Mesothelial cell of epicardium (in vitro differentiated cells): ENCODE data around the gene SNTG2. TPM values are rescaled to one million over a fixed set of nuclear protein-coding genes. Genes with fewer than 3 reads are reported as not detected.

Source experiments
- DNase-seq, 2 experiments: peaks; one replicate each; pipeline ENCODE4 v3.0.0; 2021; ENCODE audit warnings: low spot score in 2 of 2; ENCODE audit not compliant: unreplicated experiment in 2 of 2
- H3K27ac Mint-ChIP-seq: 2 replicates; pipeline ENCODE4 v1.8.0; 2021; ENCODE audit warnings: mixed read lengths
- H3K27me3 Mint-ChIP-seq: 2 replicates; pipeline ENCODE4 v1.8.0; 2021; ENCODE audit warnings: low read depth, mixed read lengths
- H3K36me3 Mint-ChIP-seq: 2 replicates; pipeline ENCODE4 v1.8.0; 2021; ENCODE audit warnings: mixed read lengths
- H3K4me1 Mint-ChIP-seq: 2 replicates; pipeline ENCODE4 v1.8.0; 2021; ENCODE audit warnings: mixed read lengths
- H3K4me3 Mint-ChIP-seq: 2 replicates; pipeline ENCODE4 v1.8.0; 2021; ENCODE audit warnings: mild to moderate bottlenecking, moderate library complexity, mixed read lengths
- H3K9me3 Mint-ChIP-seq: 2 replicates; pipeline ENCODE4 v1.8.0; 2021; ENCODE audit warnings: mixed read lengths
- total RNA-seq: library from RNA; stranded (reverse); gene quantifications from 3 replicates; pipeline ENCODE4 v1.2.1, GENCODE V29; 2021
- TF ChIP-seq, protein P1 (sequence below): fragments of 200-600 bp; sonication (generic); IDR thresholded peaks from one replicate; pipeline ENCODE4 v1.5.0; 2021; ENCODE audit warnings: antibody characterized with exemption; ENCODE audit not compliant: unreplicated experiment

Gene SNTG2
- total RNA-seq, 1 donor from 2014 or later = not detected

DNA sequence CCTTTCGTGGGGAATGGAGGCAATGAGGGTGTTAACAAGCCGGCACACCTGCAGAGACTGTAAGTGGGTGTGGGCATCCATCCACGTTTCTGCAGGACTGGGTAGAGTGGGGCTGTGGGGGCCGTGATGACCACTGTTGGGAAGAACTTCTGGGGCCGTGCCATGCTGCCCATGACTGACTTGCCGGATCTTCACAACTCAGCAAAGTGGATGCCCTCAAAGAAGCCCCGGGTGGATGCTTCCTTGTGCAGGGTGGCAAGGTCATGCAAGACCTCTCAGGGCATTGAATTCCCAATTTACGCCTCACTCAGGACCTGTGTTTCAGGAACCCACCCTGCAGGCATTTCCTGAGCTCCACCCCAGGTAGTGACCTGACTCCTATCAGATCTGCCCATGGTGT is 319.2 kb downstream of the SNTG2 start:
- Mint-ChIP-seq H3K27me3 (peaks cover 33% of the 10 kb centered on the region), H3K27ac (no peak overlapping the region), H3K36me3 (no peaks in the 10 kb centered on the region), H3K4me1 (no peaks in the 10 kb centered on the region), H3K9me3 (peaks cover 10% of the 10 kb centered on the region), H3K4me3 (no peak overlapping the region)
- TF ChIP-seq, protein P1, sequence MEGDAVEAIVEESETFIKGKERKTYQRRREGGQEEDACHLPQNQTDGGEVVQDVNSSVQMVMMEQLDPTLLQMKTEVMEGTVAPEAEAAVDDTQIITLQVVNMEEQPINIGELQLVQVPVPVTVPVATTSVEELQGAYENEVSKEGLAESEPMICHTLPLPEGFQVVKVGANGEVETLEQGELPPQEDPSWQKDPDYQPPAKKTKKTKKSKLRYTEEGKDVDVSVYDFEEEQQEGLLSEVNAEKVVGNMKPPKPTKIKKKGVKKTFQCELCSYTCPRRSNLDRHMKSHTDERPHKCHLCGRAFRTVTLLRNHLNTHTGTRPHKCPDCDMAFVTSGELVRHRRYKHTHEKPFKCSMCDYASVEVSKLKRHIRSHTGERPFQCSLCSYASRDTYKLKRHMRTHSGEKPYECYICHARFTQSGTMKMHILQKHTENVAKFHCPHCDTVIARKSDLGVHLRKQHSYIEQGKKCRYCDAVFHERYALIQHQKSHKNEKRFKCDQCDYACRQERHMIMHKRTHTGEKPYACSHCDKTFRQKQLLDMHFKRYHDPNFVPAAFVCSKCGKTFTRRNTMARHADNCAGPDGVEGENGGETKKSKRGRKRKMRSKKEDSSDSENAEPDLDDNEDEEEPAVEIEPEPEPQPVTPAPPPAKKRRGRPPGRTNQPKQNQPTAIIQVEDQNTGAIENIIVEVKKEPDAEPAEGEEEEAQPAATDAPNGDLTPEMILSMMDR = no peak
- no peak for DNase-seq

DNA sequence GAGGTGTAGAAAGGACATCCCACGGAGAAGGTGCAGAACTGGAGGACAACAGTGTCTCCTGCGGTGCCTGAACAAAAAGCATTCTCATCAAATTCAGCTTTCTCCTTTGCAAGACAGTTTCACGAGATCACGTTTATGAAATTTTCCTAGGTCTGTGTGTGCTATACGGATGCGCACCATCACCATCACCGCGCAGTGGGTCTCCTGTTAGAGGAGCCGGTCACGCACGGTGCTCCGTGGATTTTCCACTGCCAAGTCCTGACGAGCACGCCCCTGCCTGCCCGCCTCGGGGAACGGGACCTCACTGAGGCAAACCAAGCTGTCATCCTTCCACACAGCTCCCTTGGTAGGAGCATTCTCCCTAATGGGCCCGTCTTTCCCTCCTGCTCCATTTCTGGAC is 322.2 kb downstream of the SNTG2 start:
- H3K9me3 Mint-ChIP-seq = peaks cover 33% of the 10 kb centered on the region
- no peaks in the 10 kb centered on the region for H3K36me3 Mint-ChIP-seq
- no peaks in the 10 kb centered on the region for H3K4me1 Mint-ChIP-seq
- no peak overlapping the region for H3K4me3 Mint-ChIP-seq
- no peak for DNase-seq
- peaks cover 14% of the 10 kb centered on the region for H3K27me3 Mint-ChIP-seq
- H3K27ac Mint-ChIP-seq = no peak overlapping the region
- TF ChIP-seq, protein P1 = no peak

DNA sequence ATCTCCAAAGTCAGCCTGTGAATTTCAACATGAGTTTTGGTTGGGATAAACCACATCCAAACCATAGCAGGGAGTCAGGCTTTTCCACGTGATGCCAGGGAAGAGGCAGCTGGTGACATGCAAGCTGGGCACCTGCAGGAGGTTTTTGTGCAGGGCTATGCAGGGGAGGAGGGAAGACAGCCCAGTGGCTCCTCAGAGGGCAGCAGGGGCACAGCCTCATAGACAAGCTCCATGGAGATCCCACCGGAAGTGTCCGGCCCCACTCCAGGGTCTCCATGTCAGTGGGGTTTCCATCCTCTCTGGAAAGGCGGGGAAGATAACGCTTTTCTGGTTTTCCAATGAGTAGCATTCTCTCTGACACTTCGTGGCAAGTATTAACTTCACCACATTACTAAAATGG is 327.0 kb downstream of the SNTG2 start:
- no peak for DNase-seq
- Mint-ChIP-seq H3K9me3 (peaks cover 33% of the 10 kb centered on the region), H3K27ac (no peak overlapping the region), H3K36me3 (no peaks in the 10 kb centered on the region), H3K27me3 (peaks cover 2% of the 10 kb centered on the region), H3K4me3 (no peak overlapping the region), H3K4me1 (no peaks in the 10 kb centered on the region)
- TF ChIP-seq, protein P1 = no peak

DNA sequence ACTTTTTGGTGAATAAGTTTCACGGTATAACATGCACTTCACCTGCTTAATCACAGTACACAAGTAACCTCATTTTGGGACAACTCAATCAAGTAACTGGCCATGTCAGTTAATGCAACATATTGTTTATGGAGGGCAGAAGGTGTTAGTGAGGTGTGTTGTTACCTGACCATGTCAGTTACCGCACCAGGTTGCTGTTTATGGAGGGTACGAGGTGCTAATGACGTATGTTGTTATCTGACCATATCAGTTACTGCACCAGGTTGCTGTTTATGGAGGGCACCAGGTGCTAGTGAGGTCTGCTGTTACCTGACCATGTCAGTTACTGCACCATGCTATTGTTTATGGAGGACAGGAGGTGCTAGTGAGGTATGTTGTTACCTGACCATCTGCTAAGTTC is 327.5 kb downstream of the SNTG2 start:
- peaks cover 2% of the 10 kb centered on the region for H3K27me3 Mint-ChIP-seq
- no peak for DNase-seq
- TF ChIP-seq, protein P1 = no peak
- no peak overlapping the region for H3K4me3 Mint-ChIP-seq
- peaks cover 33% of the 10 kb centered on the region for H3K9me3 Mint-ChIP-seq
- no peaks in the 10 kb centered on the region for H3K36me3 Mint-ChIP-seq
- H3K4me1 Mint-ChIP-seq = no peaks in the 10 kb centered on the region
- no peak overlapping the region for H3K27ac Mint-ChIP-seq

DNA sequence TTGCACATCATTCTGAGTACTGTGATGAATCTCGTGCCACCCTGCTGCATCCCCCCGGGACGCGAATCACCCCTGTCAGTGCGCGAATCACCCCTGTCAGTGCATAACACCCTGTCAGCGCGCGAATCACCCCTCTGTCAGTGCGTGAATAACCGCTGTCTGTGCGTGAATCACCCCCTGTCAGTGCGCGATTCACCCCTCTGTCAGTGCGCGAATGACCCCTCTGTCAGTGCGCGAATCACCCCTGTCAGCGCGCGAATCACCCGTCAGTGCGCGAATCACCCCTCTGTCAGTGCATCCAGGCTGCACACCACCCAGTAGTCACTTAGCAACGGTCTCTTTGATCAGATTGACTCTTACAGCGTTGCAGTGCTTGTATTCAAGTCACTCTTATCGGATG is 328.2 kb downstream of the SNTG2 start:
- Mint-ChIP-seq H3K9me3 (peaks cover 31% of the 10 kb centered on the region), H3K4me1 (no peaks in the 10 kb centered on the region), H3K4me3 (no peak overlapping the region), H3K27me3 (peaks cover 3% of the 10 kb centered on the region), H3K27ac (no peak overlapping the region), H3K36me3 (no peaks in the 10 kb centered on the region)
- DNase-seq = no peak
- TF ChIP-seq, protein P1 = no peak

DNA sequence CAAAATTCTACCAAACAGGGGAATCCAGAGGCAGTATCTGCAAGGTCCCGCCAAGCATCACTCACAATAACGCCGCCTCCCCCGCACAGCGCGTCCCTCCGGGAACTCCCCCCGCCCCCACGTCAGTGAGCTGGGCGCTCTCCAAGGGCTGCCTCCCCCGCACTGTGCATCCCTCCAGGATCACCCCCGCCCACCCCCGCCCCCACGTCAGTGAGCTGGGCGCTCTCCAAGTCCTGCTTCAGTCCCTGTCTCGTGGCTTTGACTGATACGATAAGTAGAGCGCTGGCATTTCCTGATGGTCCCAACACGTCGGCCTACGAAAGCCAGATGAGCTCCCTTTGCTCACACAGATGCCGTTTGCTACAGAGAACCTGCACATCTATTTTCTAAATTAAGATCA is 331.9 kb downstream of the SNTG2 start:
- H3K9me3 Mint-ChIP-seq = no peaks in the 10 kb centered on the region
- H3K4me1 Mint-ChIP-seq = no peaks in the 10 kb centered on the region
- no peaks in the 10 kb centered on the region for H3K36me3 Mint-ChIP-seq
- peaks cover 9% of the 10 kb centered on the region for H3K27me3 Mint-ChIP-seq
- no peak for DNase-seq
- TF ChIP-seq, protein P1 = no peak
- H3K4me3 Mint-ChIP-seq = no peak overlapping the region
- no peak overlapping the region for H3K27ac Mint-ChIP-seq
